ENCODE results near the gene ABI1. TPM values are rescaled to one million over a fixed set of nuclear protein-coding genes. Genes with fewer than 3 reads are reported as not detected.

Gene ABI1
- polyA plus RNA-seq, 2 of the 4 experiments (the other 2 are of a cell fraction), result 35.8 to 67.6 TPM

DNA sequence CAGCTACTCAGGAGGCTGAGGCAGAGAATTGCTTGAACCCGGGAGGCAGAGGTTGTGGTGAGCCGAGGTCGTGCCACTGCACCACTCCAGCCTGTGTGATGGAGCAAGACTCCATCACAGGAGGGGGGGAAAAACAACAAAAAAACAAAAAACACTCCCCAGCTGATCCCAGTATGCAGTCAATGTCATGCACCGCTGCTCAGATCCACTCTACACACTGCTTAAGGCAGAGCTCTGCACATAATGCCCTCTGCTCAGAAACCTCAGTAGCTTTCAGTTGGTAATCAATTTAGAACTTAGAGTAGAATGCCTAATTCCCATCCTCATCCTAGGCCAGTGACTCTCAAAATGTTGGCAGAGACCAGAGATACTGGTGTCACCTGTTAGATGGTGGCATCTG is 119.4 kb downstream of the ABI1 start:
- FAIRE-seq, result no peak
- DNase-seq (ENCODE audit: low read depth in 1 of 2, low spot score in 1 of 2), result no peak
- CTCF ChIA-PET, result interaction anchor here (1.6 kb wide), 1 partner anchor 12 kb away, joined by 4 read pairs; no protein-coding TSS in a partner anchor
- H3K4me3 ChIP-seq, result no peak overlapping the region
- H3K4me2 ChIP-seq, result no peak overlapping the region
- WGBS (ENCODE audit: missing lambda C conversion rate), result 91% methylated on average over 3 of the region's 4 CpGs
- peak in 1 of 2 experiments; percentile 21; a peak in 1 of 6 replicates for ATAC-seq
- no peak overlapping the region for H3K27ac ChIP-seq
- H3K4me1 ChIP-seq, result no peaks in the 10 kb centered on the region
- TF ChIP-seq CBX8 (IDR thresholded peaks at IDR 0.05) (no peak), ZC3H11A (IDR thresholded peaks at IDR 0.05) (no peak), NFE2L2 (conservative IDR thresholded peaks at IDR 0.05; ENCODE audit: low read length) (no peak), EHF (CRISPR knock-in tag; IDR thresholded peaks at IDR 0.05) (no peak), EP300 (IDR thresholded peaks at IDR 0.05) (no peak), KDM1A (IDR thresholded peaks at IDR 0.05; ENCODE audit: low read depth) (no peak), TP53 (CRISPR knock-in tag; IDR thresholded peaks at IDR 0.05) (no peak), HDAC2 (IDR thresholded peaks at IDR 0.05) (no peak), FOXS1 (CRISPR knock-in tag; IDR thresholded peaks at IDR 0.05) (no peak), BHLHE40 (IDR thresholded peaks at IDR 0.05; ENCODE audit: low read depth, low read length) (no peak), PHF8 (IDR thresholded peaks at IDR 0.05; ENCODE audit: borderline replicate concordance, low read depth) (no peak)
- TF ChIP-seq, protein P1, sequence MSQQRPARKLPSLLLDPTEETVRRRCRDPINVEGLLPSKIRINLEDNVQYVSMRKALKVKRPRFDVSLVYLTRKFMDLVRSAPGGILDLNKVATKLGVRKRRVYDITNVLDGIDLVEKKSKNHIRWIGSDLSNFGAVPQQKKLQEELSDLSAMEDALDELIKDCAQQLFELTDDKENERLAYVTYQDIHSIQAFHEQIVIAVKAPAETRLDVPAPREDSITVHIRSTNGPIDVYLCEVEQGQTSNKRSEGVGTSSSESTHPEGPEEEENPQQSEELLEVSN (IDR thresholded peaks at IDR 0.05; ENCODE audit: borderline replicate concordance, low read depth), result no peak
- H3K9me3 ChIP-seq, result no peaks in the 10 kb centered on the region
- POLR2A ChIA-PET, result no interaction called here

DNA sequence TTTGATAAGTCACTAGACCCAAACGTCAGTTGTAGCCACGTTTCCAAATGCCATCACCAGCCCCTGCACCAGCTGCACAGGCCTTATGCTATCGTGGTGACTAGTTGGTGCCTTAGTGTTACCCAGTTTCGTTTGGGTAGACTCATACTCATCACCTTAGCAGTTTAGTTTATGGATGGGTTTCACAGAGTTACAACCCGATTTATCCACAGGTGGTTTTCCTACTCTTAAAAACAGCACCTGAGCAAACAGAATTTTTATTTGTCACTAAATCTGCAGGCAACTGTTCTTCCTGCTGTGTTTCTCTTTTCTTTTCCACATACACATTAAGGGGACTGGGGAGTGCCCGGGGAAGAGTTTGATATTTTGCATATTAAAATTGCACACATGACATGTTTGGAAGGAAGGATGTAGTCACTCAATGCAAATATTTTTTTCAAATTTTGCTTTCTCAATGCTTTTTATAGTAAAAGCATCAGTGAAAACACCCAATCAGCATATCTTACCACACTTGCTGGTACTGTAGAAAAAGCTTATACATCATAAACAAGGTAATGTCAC is 121.6 kb downstream of the ABI1 start:
- H3K27ac ChIP-seq, result no peak overlapping the region
- no peak overlapping the region for H3K4me2 ChIP-seq
- H3K9me3 ChIP-seq, result no peaks in the 10 kb centered on the region
- ChIA-PET CTCF (interaction anchor here (0.9 to 1.8 kb wide), 3 partner anchors 13 to 142 kb away, joined by 3 to 13 read pairs (median 10); no protein-coding TSS in a partner anchor), POLR2A (no interaction called here)
- H3K4me3 ChIP-seq, result no peak overlapping the region
- WGBS (ENCODE audit: missing lambda C conversion rate), result 82% methylated on average over 6 of the region's 6 CpGs
- FAIRE-seq, result no peak
- TF ChIP-seq, protein P2, sequence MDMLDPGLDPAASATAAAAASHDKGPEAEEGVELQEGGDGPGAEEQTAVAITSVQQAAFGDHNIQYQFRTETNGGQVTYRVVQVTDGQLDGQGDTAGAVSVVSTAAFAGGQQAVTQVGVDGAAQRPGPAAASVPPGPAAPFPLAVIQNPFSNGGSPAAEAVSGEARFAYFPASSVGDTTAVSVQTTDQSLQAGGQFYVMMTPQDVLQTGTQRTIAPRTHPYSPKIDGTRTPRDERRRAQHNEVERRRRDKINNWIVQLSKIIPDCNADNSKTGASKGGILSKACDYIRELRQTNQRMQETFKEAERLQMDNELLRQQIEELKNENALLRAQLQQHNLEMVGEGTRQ (IDR thresholded peaks at IDR 0.05), result no peak
- TF ChIP-seq MAFK (IDR thresholded peaks at IDR 0.05; ENCODE audit: partially characterized antibody), result peak; percentile 65
- no peaks in the 10 kb centered on the region for H3K4me1 ChIP-seq
- no peak for ATAC-seq
- DNase-seq (ENCODE audit: low read depth in 1 of 2, low spot score in 1 of 2), result no peak

DNA sequence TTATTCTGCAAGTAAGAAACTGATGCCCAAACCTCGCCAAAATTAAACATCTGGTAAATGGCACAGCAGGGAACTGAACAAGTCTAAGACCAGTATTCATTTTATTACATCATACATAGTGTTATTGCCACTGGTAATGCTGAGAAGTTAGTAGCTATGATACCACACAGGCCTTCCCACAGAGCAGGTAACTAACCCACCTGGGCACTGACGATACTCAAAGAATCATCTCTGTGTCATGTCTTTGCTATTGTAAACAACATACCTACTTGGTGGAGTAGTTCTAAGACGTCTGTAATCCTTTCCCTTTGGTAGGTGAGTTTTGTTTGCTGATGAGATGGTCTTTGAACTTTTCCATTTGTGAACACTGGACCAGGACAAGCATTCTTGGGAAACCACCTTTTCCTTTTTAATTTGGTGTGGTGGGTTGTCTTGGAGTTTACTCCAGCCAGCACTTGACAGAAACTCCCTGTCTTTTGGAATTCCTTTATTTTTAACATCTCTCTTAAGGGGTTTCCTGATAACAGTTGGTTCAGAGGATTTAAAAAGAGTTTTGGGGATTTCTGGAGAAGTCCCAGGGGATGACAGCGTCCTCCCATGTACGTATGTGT is 122.4 kb downstream of the ABI1 start:
- 80% methylated on average over 5 of the region's 5 CpGs for WGBS (ENCODE audit: missing lambda C conversion rate)

More for the DNA sequence above, 122.4 kb downstream of the ABI1 start:
- CTCF ChIA-PET, result interaction anchor here (0.9 kb wide), 1 partner anchor 13 kb away, joined by 3 read pairs; no protein-coding TSS in a partner anchor
- Histone ChIP-seq H3K4me3 (no peak overlapping the region), H3K4me2 (no peak overlapping the region), H3K9me3 (no peaks in the 10 kb centered on the region), H3K27ac (no peak overlapping the region), H3K4me1 (no peaks in the 10 kb centered on the region)
- TF ChIP-seq, protein P3, sequence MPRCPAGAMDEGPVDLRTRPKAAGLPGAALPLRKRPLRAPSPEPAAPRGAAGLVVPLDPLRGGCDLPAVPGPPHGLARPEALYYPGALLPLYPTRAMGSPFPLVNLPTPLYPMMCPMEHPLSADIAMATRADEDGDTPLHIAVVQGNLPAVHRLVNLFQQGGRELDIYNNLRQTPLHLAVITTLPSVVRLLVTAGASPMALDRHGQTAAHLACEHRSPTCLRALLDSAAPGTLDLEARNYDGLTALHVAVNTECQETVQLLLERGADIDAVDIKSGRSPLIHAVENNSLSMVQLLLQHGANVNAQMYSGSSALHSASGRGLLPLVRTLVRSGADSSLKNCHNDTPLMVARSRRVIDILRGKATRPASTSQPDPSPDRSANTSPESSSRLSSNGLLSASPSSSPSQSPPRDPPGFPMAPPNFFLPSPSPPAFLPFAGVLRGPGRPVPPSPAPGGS (IDR thresholded peaks at IDR 0.05), result no peak
- TF ChIP-seq RFX5 (IDR thresholded peaks at IDR 0.05) (no peak), CBX2 (IDR thresholded peaks at IDR 0.05; ENCODE audit: borderline replicate concordance, low read depth) (no peak), NPAS2 (CRISPR knock-in tag; IDR thresholded peaks at IDR 0.05; ENCODE audit: borderline replicate concordance) (no peak), HOXA7 (CRISPR knock-in tag; IDR thresholded peaks at IDR 0.05) (no peak), EHF (CRISPR knock-in tag; IDR thresholded peaks at IDR 0.05) (no peak), CHD4 (IDR thresholded peaks at IDR 0.05; ENCODE audit: borderline replicate concordance) (no peak), GATA3 (IDR thresholded peaks at IDR 0.05; ENCODE audit: borderline replicate concordance) (no peak), POLR2A (IDR thresholded peaks at IDR 0.05; ENCODE audit: low read length) (no peak), CEBPB (IDR thresholded peaks at IDR 0.05) (no peak), POLR2AphosphoS2 (conservative IDR thresholded peaks at IDR 0.05; ENCODE audit: low read length) (no peak), BHLHE40 (IDR thresholded peaks at IDR 0.05; ENCODE audit: low read depth, low read length) (no peak), ESRRA (IDR thresholded peaks at IDR 0.05; ENCODE audit: borderline replicate concordance, low read length) (no peak), RNF2 (IDR thresholded peaks at IDR 0.05; ENCODE audit: borderline replicate concordance, low read depth) (no peak)
- TF ChIP-seq, protein P4, sequence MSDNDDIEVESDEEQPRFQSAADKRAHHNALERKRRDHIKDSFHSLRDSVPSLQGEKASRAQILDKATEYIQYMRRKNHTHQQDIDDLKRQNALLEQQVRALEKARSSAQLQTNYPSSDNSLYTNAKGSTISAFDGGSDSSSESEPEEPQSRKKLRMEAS (IDR thresholded peaks at IDR 0.05), result no peak
- ATAC-seq, result no peak
- FAIRE-seq, result no peak
- no peak for DNase-seq (ENCODE audit: low read depth in 1 of 2, low spot score in 1 of 2)
- POLR2A ChIA-PET, result no interaction called here

Measured in A549 (cell line).